SK-N-SH (cell line): ENCODE measurements around the gene SLC41A2.

Experiments
- ELF1 ChIP-seq: IDR thresholded peaks from 2 replicates; pipeline ENCODE4 v1.4.0; 2012
- EP300 ChIP-seq, 2 experiments: IDR thresholded peaks; 2 replicates each; pipeline versions ENCODE4 v1.4.0 to v1.6.1; 2012; ENCODE audit warnings: borderline replicate concordance in 1 of 2, low read depth in 1 of 2, low read length in 1 of 2
- EZH2phosphoT487 ChIP-seq: fragments of 200-600 bp; sonication (generic); IDR thresholded peaks from 2 replicates; pipeline ENCODE4 v1.6.1; 2017; ENCODE audit warnings: low read depth, mixed run types, mild to moderate bottlenecking, antibody characterized with exemption, moderate library complexity, borderline replicate concordance
- MEF2A ChIP-seq: IDR thresholded peaks from 2 replicates; pipeline ENCODE4 v1.4.0; 2012; ENCODE audit warnings: low read depth, borderline replicate concordance
- MXI1 ChIP-seq: IDR thresholded peaks from 2 replicates; pipeline ENCODE4 v1.6.1; 2012; ENCODE audit warnings: mild to moderate bottlenecking, low read depth, low read length, improper control_type of control experiment
- POLR2AphosphoS5 ChIP-seq: IDR thresholded peaks from 2 replicates; pipeline ENCODE4 v1.6.1; 2012; ENCODE audit warnings: low read depth, low read length
- SMC3 ChIP-seq: IDR thresholded peaks from 2 replicates; pipeline ENCODE4 v1.6.1; 2012; ENCODE audit warnings: low read depth, low read length, improper control_type of control experiment
- TAF1 ChIP-seq: IDR thresholded peaks from 2 replicates; pipeline ENCODE4 v1.6.1; 2012; ENCODE audit warnings: low read depth, mild to moderate bottlenecking, low read length, moderate library complexity, borderline replicate concordance
- YY1 ChIP-seq: IDR thresholded peaks from 2 replicates; pipeline ENCODE4 v1.4.0; 2012; ENCODE audit warnings: low read depth, mild to moderate bottlenecking
- TF ChIP-seq, protein P1 (sequence below): IDR thresholded peaks from 2 replicates; pipeline ENCODE4 v1.4.0; 2012; ENCODE audit warnings: low read depth
- TF ChIP-seq, protein P2 (sequence below): fragments of 200-600 bp; sonication (generic); IDR thresholded peaks from 2 replicates; pipeline ENCODE4 v1.6.1; 2017; ENCODE audit warnings: antibody characterized with exemption, mild to moderate bottlenecking, moderate library complexity
- TF ChIP-seq, protein P3 (sequence below): IDR thresholded peaks from 2 replicates; pipeline ENCODE4 v1.4.0; 2012; ENCODE audit warnings: low read depth, borderline replicate concordance
- TF ChIP-seq, protein P4 (sequence below): fragments of 150-350 bp; IDR thresholded peaks from 2 replicates; pipeline ENCODE4 v1.6.1; 2017; ENCODE audit warnings: antibody characterized with exemption, low read length, low read depth, borderline replicate concordance

DNA sequence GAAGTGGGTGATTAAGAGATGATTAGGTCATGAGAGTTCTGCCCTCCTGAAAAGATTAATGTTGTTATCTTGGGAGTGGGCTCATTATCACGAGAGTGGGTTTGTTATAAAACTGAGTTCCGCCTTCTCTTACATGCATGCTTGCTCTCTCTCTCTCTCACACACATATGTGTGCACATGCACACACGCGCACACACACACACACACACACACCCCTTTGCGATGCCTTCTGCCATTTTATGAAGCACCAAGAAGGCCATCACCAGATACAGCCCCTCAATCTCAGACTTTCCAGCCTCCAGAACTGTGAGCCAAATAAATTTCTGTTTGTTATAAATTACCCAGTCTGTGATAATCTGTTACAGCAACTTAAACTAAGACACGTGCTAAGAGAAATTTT, 5.7 kb upstream of the SLC41A2 start:
- no peak for TF ChIP-seq ELF1
- TF ChIP-seq, protein P1, sequence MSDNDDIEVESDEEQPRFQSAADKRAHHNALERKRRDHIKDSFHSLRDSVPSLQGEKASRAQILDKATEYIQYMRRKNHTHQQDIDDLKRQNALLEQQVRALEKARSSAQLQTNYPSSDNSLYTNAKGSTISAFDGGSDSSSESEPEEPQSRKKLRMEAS = no peak
- no peak for TF ChIP-seq TAF1
- TF ChIP-seq, protein P2, sequence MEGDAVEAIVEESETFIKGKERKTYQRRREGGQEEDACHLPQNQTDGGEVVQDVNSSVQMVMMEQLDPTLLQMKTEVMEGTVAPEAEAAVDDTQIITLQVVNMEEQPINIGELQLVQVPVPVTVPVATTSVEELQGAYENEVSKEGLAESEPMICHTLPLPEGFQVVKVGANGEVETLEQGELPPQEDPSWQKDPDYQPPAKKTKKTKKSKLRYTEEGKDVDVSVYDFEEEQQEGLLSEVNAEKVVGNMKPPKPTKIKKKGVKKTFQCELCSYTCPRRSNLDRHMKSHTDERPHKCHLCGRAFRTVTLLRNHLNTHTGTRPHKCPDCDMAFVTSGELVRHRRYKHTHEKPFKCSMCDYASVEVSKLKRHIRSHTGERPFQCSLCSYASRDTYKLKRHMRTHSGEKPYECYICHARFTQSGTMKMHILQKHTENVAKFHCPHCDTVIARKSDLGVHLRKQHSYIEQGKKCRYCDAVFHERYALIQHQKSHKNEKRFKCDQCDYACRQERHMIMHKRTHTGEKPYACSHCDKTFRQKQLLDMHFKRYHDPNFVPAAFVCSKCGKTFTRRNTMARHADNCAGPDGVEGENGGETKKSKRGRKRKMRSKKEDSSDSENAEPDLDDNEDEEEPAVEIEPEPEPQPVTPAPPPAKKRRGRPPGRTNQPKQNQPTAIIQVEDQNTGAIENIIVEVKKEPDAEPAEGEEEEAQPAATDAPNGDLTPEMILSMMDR = no peak
- TF ChIP-seq EP300 (IDR thresholded peaks at IDR 0.05; ENCODE audit: borderline replicate concordance in 1 of 2, low read depth in 1 of 2, low read length in 1 of 2) = no peak
- TF ChIP-seq SMC3 = no peak
- no peak for TF ChIP-seq MEF2A
- TF ChIP-seq YY1 = no peak
- TF ChIP-seq, protein P3, sequence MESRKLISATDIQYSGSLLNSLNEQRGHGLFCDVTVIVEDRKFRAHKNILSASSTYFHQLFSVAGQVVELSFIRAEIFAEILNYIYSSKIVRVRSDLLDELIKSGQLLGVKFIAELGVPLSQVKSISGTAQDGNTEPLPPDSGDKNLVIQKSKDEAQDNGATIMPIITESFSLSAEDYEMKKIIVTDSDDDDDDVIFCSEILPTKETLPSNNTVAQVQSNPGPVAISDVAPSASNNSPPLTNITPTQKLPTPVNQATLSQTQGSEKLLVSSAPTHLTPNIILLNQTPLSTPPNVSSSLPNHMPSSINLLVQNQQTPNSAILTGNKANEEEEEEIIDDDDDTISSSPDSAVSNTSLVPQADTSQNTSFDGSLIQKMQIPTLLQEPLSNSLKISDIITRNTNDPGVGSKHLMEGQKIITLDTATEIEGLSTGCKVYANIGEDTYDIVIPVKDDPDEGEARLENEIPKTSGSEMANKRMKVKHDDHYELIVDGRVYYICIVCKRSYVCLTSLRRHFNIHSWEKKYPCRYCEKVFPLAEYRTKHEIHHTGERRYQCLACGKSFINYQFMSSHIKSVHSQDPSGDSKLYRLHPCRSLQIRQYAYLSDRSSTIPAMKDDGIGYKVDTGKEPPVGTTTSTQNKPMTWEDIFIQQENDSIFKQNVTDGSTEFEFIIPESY = no peak
- TF ChIP-seq MXI1 = no peak
- TF ChIP-seq POLR2AphosphoS5 = no peak
- TF ChIP-seq EZH2phosphoT487 = no peak
- TF ChIP-seq, protein P4, sequence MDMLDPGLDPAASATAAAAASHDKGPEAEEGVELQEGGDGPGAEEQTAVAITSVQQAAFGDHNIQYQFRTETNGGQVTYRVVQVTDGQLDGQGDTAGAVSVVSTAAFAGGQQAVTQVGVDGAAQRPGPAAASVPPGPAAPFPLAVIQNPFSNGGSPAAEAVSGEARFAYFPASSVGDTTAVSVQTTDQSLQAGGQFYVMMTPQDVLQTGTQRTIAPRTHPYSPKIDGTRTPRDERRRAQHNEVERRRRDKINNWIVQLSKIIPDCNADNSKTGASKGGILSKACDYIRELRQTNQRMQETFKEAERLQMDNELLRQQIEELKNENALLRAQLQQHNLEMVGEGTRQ = no peak
